HEK293T (cell line): ENCODE results near the gene NRP1.

ENCODE experiments used
- ARNT ChIP-seq: fragments of 450-650 bp; IDR thresholded peaks from 2 replicates; pipeline ENCODE4 v1.6.1; 2017; ENCODE audit warnings: mild to moderate bottlenecking
- BHLHE40 ChIP-seq: fragments of 450-650 bp; IDR thresholded peaks from 2 replicates; pipeline ENCODE4 v1.6.1; 2016; ENCODE audit warnings: mild to moderate bottlenecking, moderate library complexity, borderline replicate concordance
- CTBP1 ChIP-seq: fragments of 450-650 bp; IDR thresholded peaks from 2 replicates; pipeline ENCODE4 v1.6.1; 2016; ENCODE audit warnings: borderline replicate concordance
- ELF4 ChIP-seq: fragments of 450-650 bp; IDR thresholded peaks from 2 replicates; pipeline ENCODE4 v1.6.1; 2017; ENCODE audit warnings: antibody characterized with exemption
- FOXA1 ChIP-seq: fragments of 450-650 bp; IDR thresholded peaks from 2 replicates; pipeline ENCODE4 v1.6.1; 2016; ENCODE audit warnings: mild to moderate bottlenecking
- FOXK2 ChIP-seq: fragments of 450-650 bp; IDR thresholded peaks from 2 replicates; pipeline ENCODE4 v1.6.1; 2016; ENCODE audit warnings: mild to moderate bottlenecking
- FOXM1 ChIP-seq: fragments of 450-650 bp; IDR thresholded peaks from 2 replicates; pipeline ENCODE4 v1.6.1; 2017; ENCODE audit warnings: mild to moderate bottlenecking, borderline replicate concordance
- HDGF ChIP-seq: fragments of 450-650 bp; IDR thresholded peaks from 2 replicates; pipeline ENCODE4 v1.6.1; 2017; ENCODE audit warnings: antibody characterized with exemption, borderline replicate concordance
- LEF1 ChIP-seq: fragments of 450-650 bp; IDR thresholded peaks from 2 replicates; pipeline ENCODE4 v1.6.1; 2017; ENCODE audit warnings: mild to moderate bottlenecking, borderline replicate concordance
- NFRKB ChIP-seq: fragments of 450-650 bp; IDR thresholded peaks from 2 replicates; pipeline ENCODE4 v1.6.1; 2016; ENCODE audit warnings: mild to moderate bottlenecking, moderate library complexity
- PKNOX1 ChIP-seq: fragments of 450-650 bp; IDR thresholded peaks from 2 replicates; pipeline ENCODE4 v1.6.1; 2016
- SP1 ChIP-seq: fragments of 450-650 bp; IDR thresholded peaks from 2 replicates; pipeline ENCODE4 v1.6.1; 2017
- SUZ12 ChIP-seq: fragments of 450-650 bp; IDR thresholded peaks from 2 replicates; pipeline ENCODE4 v1.6.1; 2016; ENCODE audit warnings: mild to moderate bottlenecking
- ZNF384 ChIP-seq: fragments of 450-650 bp; IDR thresholded peaks from 2 replicates; pipeline ENCODE4 v1.6.1; 2016

DNA sequence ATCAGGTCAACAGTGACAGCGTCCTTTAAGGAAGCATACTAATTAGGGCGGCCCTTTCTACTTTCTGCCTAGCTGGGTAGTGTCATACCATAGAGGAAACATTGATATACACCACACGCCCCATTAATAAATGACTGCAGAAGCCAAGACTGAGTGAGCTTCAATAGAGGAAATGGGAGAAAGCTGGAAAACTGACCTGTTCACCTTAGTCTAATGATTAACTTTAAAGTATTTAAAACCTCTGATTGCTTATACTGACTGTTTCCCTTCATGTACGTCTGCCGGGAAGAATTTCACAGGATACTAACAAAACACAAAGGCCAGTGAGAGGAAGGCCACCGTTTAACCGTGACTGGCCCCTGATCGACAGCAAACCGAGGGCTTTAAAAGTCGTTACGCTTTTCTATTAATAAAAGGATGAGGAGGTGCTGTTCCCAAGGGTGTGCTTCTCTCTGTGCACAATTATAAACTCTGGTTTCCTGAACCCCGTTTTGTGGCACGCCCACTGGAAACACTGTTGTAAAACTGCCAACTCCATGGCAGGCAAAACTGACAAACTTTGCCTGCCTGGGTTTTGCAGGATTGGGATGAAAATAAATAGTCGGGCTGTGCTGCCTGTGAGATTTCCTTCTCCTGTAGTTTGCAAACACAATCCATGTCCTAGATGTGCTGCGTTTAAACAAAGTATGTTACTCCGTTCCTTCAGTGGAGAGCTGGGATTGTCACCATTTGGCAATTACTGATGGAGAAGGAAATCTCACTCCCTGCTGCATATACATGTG is 137.6 kb downstream of the NRP1 start:
- TF ChIP-seq FOXK2 = no peak
- no peak for TF ChIP-seq BHLHE40
- no peak for TF ChIP-seq SP1
- TF ChIP-seq SUZ12 = no peak
- TF ChIP-seq LEF1 = no peak
- no peak for TF ChIP-seq ARNT
- TF ChIP-seq HDGF = no peak
- no peak for TF ChIP-seq FOXM1
- no peak for TF ChIP-seq FOXA1
- no peak for TF ChIP-seq PKNOX1
- no peak for TF ChIP-seq ZNF384
- no peak for TF ChIP-seq NFRKB
- TF ChIP-seq ELF4 = no peak
- TF ChIP-seq CTBP1 = no peak
